ENCODE measurements around the gene MACF1. TPM values are rescaled to one million over a fixed set of nuclear protein-coding genes. Genes with fewer than 3 reads are reported as not detected.
A peak's percentile ranks its signal among the peaks of the same experiment; 100 is the strongest.

The MACF1 gene
- total and polyA plus RNA-seq, 7 donors, result 38.9 to 162 (median 71.4) TPM

GRCh38 chr1:39452540-39452939 is 248.0 kb downstream of the MACF1 start:
- Histone ChIP-seq H3K27ac (no peak overlapping the region), H3K27me3 (ENCODE audit: insufficient read depth in 3 of 3, low read length in 2 of 3) (no peaks in the 10 kb centered on the region), H3K4me3 (no peak overlapping the region), H3K9me3 (no peaks in the 10 kb centered on the region), H3K4me1 (no peaks in the 10 kb centered on the region), H3K36me3 (ENCODE audit: insufficient read depth in 1 of 2, low read depth in 1 of 2) (peaks cover 18 to 100% of the 10 kb centered on the region in 2 donors)
- TF ChIP-seq, protein P1, sequence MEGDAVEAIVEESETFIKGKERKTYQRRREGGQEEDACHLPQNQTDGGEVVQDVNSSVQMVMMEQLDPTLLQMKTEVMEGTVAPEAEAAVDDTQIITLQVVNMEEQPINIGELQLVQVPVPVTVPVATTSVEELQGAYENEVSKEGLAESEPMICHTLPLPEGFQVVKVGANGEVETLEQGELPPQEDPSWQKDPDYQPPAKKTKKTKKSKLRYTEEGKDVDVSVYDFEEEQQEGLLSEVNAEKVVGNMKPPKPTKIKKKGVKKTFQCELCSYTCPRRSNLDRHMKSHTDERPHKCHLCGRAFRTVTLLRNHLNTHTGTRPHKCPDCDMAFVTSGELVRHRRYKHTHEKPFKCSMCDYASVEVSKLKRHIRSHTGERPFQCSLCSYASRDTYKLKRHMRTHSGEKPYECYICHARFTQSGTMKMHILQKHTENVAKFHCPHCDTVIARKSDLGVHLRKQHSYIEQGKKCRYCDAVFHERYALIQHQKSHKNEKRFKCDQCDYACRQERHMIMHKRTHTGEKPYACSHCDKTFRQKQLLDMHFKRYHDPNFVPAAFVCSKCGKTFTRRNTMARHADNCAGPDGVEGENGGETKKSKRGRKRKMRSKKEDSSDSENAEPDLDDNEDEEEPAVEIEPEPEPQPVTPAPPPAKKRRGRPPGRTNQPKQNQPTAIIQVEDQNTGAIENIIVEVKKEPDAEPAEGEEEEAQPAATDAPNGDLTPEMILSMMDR (IDR thresholded peaks at IDR 0.05), result no peak
- intact Hi-C loops (cut with DNase I), result loop anchor here in 1 of 2 donors (10.0 kb wide), 1 partner anchor 88 kb away; no protein-coding TSS in a partner anchor
- 95 to 99% (median 96%) methylated on average over 5 of the region's 5 CpGs for WGBS, 3 donors
- ATAC-seq, result no peak
- DNase-seq, result no peak

GRCh38 chr1:39453603-39454002 is 249.1 kb downstream of the MACF1 start:
- Histone ChIP-seq H3K4me3 (no peak overlapping the region), H3K36me3 (ENCODE audit: insufficient read depth in 1 of 2, low read depth in 1 of 2) (peaks cover 23 to 100% of the 10 kb centered on the region in 2 donors), H3K27me3 (ENCODE audit: insufficient read depth in 3 of 3, low read length in 2 of 3) (no peaks in the 10 kb centered on the region), H3K4me1 (no peaks in the 10 kb centered on the region), H3K27ac (no peak overlapping the region), H3K9me3 (no peaks in the 10 kb centered on the region)
- DNase-seq, result peak; percentile 81 to 82
- WGBS, 3 donors, result 58 to 82% (median 62%) methylated on average over 8 of the region's 8 CpGs
- intact Hi-C loops (cut with DNase I), result loop anchor here in 1 of 2 donors (10.0 kb wide), 1 partner anchor 89 kb away; no protein-coding TSS in a partner anchor
- peak; percentile 46 to 87 (median 64) for ATAC-seq
- TF ChIP-seq, protein P1 (IDR thresholded peaks at IDR 0.05), result no peak

GRCh38 chr1:39458991-39459390 is 254.5 kb downstream of the MACF1 start:
- no peak for ATAC-seq
- intact Hi-C loops (cut with DNase I), result loop anchor here in 1 of 2 donors (10.0 kb wide), 1 partner anchor 94 kb away; no protein-coding TSS in a partner anchor
- 79 to 87% (median 84%) methylated on average over 4 of the region's 4 CpGs for WGBS, 3 donors
- no peak overlapping the region for H3K27ac ChIP-seq
- no peaks in the 10 kb centered on the region for H3K9me3 ChIP-seq
- no peaks in the 10 kb centered on the region for H3K27me3 ChIP-seq (ENCODE audit: insufficient read depth in 3 of 3, low read length in 2 of 3)
- no peaks in the 10 kb centered on the region for H3K4me1 ChIP-seq
- no peak overlapping the region for H3K4me3 ChIP-seq
- no peak for DNase-seq
- TF ChIP-seq, protein P1 (IDR thresholded peaks at IDR 0.05), result no peak
- H3K36me3 ChIP-seq (ENCODE audit: insufficient read depth in 1 of 2, low read depth in 1 of 2), result peaks cover 37 to 100% of the 10 kb centered on the region in 2 donors

DNA sequence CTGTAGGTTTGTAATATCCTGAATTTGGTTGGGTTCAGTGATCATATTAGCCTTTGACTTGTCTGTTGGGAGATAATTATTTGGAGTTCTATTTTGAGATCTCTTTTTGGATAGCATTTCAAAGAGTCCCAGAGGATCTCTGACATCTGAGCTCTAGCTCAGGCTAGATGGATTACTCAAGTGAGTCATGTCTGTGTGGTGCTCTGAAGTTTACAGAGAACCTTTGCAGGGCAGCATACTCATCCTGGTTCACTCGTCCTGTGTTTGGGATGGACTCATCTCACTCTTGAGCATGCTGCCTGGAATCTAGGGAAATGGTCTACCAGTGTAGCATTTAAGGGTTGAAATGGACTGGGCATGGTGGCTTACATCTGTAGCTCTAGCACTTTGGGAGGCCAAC is 257.6 kb downstream of the MACF1 start:
- 19 to 67% (median 42%) methylated on average over 1 of the region's 1 CpG for WGBS, 3 donors
- peak in 2 of 4 donors; percentile 48 to 52 for ATAC-seq

More for the DNA sequence above, 257.6 kb downstream of the MACF1 start:
- intact Hi-C loops (cut with DNase I), result no loop called here
- H3K27ac ChIP-seq, result no peak overlapping the region
- H3K4me1 ChIP-seq, result no peaks in the 10 kb centered on the region
- no peak overlapping the region for H3K4me3 ChIP-seq
- DNase-seq, result no peak
- H3K27me3 ChIP-seq (ENCODE audit: insufficient read depth in 3 of 3, low read length in 2 of 3), result no peaks in the 10 kb centered on the region
- H3K9me3 ChIP-seq, result no peaks in the 10 kb centered on the region
- TF ChIP-seq, protein P1 (IDR thresholded peaks at IDR 0.05), result no peak
- H3K36me3 ChIP-seq (ENCODE audit: insufficient read depth in 1 of 2, low read depth in 1 of 2), result peaks cover 41 to 98% of the 10 kb centered on the region in 2 donors
